ENCODE data around the gene OR8B12.
"Not testable (repeated sequence)": the region's sequence is repeated elsewhere in the genome, so short reads cannot be mapped to it uniquely, and the experiment has no call there.

OR8B12 gene

GRCh38 chr11:124543145-124543544 is 309 bp downstream of the OR8B12 start:
- Mint-ChIP-seq H3K9me3 (no peaks in the 10 kb centered on the region), H3K36me3 (ENCODE audit: low read depth) (no peaks in the 10 kb centered on the region), H3K27me3 (peaks cover 29% of the 10 kb centered on the region), H3K27ac (no peak overlapping the region), H3K4me3 (no peak overlapping the region), H3K4me1 (ENCODE audit: low read depth) (no peaks in the 10 kb centered on the region)

GRCh38 chr11:124541204-124541603 is 2.2 kb downstream of the OR8B12 start:
- H3K4me1 Mint-ChIP-seq (ENCODE audit: low read depth) = no peaks in the 10 kb centered on the region
- no peak overlapping the region for H3K4me3 Mint-ChIP-seq
- H3K9me3 Mint-ChIP-seq = no peaks in the 10 kb centered on the region
- no peaks in the 10 kb centered on the region for H3K36me3 Mint-ChIP-seq (ENCODE audit: low read depth)
- no peak overlapping the region for H3K27ac Mint-ChIP-seq
- H3K27me3 Mint-ChIP-seq = peaks cover 35% of the 10 kb centered on the region

DNA sequence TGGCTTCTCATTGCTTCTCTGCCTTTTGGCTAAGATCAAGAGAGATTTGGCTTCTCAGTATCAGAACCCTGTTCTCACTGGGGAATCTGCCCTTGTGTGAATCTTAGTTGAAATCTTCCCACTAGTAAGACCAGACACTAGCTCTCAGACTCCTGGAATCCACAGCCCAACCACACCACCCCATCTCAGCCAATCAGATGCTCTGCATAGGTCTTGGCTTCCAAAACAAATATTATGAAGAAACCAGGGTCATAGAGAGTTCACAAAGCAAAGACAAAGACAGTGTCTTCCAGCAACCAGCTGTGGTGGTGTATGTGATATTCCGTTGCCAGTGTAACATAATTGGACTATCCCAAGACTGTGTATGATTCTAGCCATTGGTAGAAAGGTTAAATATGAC is 5.4 kb downstream of the OR8B12 start:
- Mint-ChIP-seq H3K4me1 (ENCODE audit: low read depth) (no peaks in the 10 kb centered on the region), H3K4me3 (no peak overlapping the region), H3K27me3 (peaks cover 26% of the 10 kb centered on the region), H3K9me3 (no peaks in the 10 kb centered on the region), H3K36me3 (ENCODE audit: low read depth) (no peaks in the 10 kb centered on the region), H3K27ac (no peak overlapping the region)

DNA sequence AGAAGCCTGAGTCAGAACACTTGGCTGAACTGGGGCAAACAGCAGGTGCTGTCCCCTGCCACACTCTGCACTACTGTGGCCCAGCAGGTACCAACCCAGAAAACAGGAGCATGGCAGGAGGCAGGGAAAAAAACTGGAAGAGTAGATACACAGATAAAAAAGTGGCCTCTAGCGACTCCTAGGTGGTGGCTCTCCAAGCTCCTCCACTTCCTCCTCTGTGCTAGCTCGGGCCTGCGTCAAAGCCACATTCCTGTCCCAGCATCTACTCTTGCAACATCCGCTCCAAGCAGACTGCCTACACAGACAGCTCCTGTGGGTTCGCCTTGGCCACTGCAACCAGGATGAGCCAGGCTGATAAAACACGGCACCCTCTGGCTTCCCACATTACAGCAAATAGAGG is 6.9 kb downstream of the OR8B12 start:
- Mint-ChIP-seq H3K27ac (no peak overlapping the region), H3K36me3 (ENCODE audit: low read depth) (no peaks in the 10 kb centered on the region), H3K9me3 (no peaks in the 10 kb centered on the region), H3K4me3 (no peak overlapping the region), H3K4me1 (ENCODE audit: low read depth) (no peaks in the 10 kb centered on the region), H3K27me3 (peaks cover 25% of the 10 kb centered on the region)

DNA sequence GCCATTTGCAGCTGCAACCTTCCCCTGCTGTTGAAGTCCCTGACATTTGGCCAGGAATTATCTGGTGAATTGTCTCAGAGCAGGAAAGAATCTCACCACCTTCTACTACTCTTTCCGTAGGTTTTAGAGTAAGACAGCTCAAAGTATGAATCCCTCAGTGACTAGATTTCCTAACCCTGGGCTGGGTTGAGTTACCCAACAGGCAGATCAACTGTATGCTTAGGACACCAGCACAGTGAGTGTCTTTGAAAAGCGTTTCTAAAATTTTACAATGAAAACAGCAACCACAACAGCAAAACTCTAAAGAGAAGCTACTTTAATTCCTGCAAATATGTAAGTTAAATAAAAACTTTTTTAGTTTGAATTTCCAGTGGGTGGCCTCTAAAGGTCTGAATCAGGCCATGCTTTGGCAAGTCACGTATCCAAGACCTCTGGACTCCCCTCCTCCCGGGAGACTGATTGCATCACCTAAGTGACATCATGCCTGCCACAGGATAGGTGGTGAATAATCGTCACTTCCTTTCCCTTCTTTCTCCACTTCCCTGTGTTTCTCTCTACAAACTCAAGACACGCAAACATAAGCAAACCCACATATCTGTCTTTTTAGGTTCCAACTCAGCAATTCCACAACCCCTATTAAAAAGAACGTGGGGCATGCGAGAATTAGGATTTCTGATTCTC is 7.8 kb downstream of the OR8B12 start:
- Mint-ChIP-seq H3K27ac (peak overlapping the region; percentile 56), H3K36me3 (ENCODE audit: low read depth) (no peaks in the 10 kb centered on the region), H3K27me3 (peaks cover 25% of the 10 kb centered on the region), H3K4me1 (ENCODE audit: low read depth) (no peaks in the 10 kb centered on the region), H3K4me3 (no peak overlapping the region), H3K9me3 (no peaks in the 10 kb centered on the region)

GRCh38 chr11:124534051-124534450 is 9.4 kb downstream of the OR8B12 start:
- peaks cover 30% of the 10 kb centered on the region for H3K27me3 Mint-ChIP-seq
- H3K36me3 Mint-ChIP-seq (ENCODE audit: low read depth) = no peaks in the 10 kb centered on the region
- H3K4me3 Mint-ChIP-seq = no peak overlapping the region
- H3K27ac Mint-ChIP-seq = no peak overlapping the region
- no peaks in the 10 kb centered on the region for H3K4me1 Mint-ChIP-seq (ENCODE audit: low read depth)
- H3K9me3 Mint-ChIP-seq = peaks cover 3% of the 10 kb centered on the region

DNA sequence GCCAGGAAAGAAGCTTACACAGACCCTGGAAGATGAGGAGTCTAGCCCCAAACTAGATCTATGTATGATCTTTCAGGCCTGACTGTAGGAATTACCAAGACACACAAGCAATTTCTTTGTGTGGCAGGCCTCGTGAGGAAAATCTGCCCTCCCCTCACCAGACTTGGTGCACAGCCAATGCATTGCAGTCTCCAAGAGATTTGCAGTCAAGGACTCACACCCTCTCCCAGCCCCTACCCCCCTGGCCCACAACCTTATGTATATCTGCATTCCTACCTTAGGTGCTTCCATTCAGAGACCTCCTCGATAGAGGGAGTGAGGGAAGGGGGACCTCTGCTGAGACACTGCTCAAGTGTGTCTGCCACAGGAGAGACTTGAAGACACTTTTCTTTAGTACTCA is 9.8 kb downstream of the OR8B12 start:
- Mint-ChIP-seq H3K4me1 (ENCODE audit: low read depth) (no peaks in the 10 kb centered on the region), H3K27me3 (peaks cover 34% of the 10 kb centered on the region), H3K9me3 (peaks cover 7% of the 10 kb centered on the region), H3K27ac (no peak overlapping the region), H3K36me3 (ENCODE audit: low read depth) (no peaks in the 10 kb centered on the region), H3K4me3 (no peak overlapping the region)

DNA sequence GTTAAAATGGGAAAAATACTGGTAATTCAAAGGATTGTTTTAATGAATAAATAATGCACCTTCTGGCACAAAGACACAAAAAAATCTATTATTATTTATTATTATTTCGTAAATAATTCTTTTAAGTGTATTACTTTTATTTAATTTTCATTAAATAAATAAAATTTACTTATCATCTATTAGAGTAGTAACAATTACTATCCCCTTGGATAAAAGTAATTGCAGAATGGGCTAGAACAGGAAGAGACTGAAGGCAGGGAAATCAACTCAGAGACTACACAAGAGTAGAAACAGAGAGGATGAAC is 23.0 kb downstream of the OR8B12 start:
- Mint-ChIP-seq H3K4me3 (no peak overlapping the region), H3K27me3 (peaks cover 15% of the 10 kb centered on the region), H3K9me3 (no peaks in the 10 kb centered on the region), H3K4me1 (ENCODE audit: low read depth) (no peaks in the 10 kb centered on the region), H3K36me3 (ENCODE audit: low read depth) (no peaks in the 10 kb centered on the region), H3K27ac (no peak overlapping the region)

DNA sequence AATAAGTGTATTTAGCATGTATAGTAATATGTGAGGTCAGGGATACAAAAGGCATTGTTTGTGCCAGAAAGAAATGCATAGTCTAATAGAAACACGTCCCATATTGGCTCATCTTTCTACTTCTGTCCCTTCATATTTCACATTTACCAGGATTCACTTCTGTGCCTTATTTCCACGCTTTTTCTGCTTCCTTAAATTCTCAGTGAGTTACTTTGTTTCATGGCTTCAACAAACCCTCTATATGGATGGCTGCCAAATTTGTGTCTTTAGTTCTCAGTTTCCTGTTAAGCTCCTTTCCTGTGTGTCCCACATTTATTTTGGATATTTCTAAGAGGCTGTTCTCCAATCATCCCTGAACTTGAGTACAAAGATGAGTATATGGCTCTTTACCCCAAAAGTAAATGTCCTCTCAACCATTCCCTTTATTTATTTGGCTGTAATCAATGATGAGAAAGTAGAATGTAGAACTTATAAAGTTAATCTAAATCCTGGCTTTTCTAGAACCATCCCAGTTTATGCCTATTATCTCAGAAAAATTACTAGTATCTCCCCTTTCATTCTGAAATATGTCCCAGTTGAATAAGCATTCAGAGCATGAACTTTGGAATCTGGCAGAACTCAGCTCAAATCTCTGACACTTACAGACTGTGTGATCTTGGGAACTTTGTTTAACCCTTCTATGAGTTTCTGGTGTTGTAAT is 23.5 kb downstream of the OR8B12 start:
- peaks cover 15% of the 10 kb centered on the region for H3K27me3 Mint-ChIP-seq
- no peak overlapping the region for H3K27ac Mint-ChIP-seq
- no peaks in the 10 kb centered on the region for H3K9me3 Mint-ChIP-seq

DNA sequence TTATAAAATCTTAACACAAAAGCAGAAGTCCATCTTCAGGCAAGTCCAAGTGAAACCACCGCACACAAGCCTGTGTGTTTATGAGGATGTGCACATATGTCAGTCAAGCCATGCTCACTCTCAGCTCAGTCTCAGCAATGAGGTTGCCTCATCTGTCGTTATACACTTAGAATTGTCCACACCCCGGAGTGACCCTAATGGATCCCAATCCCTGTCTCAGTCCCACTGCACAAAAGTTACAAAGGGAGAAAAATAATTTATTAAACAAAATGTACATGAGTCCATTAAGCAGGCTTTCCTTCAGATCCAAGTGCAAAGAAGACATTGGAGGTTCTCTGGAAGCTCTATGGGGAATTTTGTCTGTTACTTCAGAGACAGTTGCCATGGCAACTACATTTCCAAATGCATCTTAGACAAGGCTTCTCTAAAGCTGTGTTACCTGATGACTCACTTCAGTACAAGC is 24.4 kb downstream of the OR8B12 start:
- Mint-ChIP-seq H3K27ac (no peak overlapping the region), H3K4me3 (no peak overlapping the region), H3K4me1 (ENCODE audit: low read depth) (no peaks in the 10 kb centered on the region), H3K27me3 (peaks cover 15% of the 10 kb centered on the region), H3K9me3 (no peaks in the 10 kb centered on the region), H3K36me3 (ENCODE audit: low read depth) (no peaks in the 10 kb centered on the region)

More for the DNA sequence above, 23.5 kb downstream of the OR8B12 start:
- Mint-ChIP-seq H3K36me3 (ENCODE audit: low read depth) (no peaks in the 10 kb centered on the region), H3K4me1 (ENCODE audit: low read depth) (no peaks in the 10 kb centered on the region), H3K4me3 (no peak overlapping the region)

- Mint-ChIP-seq H3K27me3 (peaks cover 19% of the 10 kb centered on the region), H3K4me1 (ENCODE audit: low read depth) (no peaks in the 10 kb centered on the region), H3K36me3 (ENCODE audit: low read depth) (no peaks in the 10 kb centered on the region), H3K27ac (no peak overlapping the region), H3K4me3 (no peak overlapping the region), H3K9me3 (no peaks in the 10 kb centered on the region)
These were observed 26.1 kb downstream of the OR8B12 start for GRCh38 chr11:124517314-124517713.

DNA sequence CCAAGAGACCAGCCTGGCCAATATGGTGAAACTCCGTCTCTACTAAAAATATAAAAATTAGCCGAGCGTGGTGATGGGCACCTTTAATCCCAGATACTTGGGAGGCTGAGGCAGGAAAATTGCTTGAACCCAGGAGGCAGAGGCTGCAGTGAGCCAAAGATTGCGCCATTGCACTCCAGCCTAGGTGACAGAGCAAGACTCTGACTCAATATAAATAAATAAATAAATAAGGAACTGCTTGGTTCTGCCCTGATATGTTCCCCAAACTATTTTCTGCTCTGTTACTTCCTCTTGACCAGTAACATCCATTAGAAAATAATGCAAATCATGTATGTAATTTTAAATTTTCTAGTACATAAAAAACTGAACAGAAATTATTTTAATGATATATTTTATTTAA is 28.8 kb downstream of the OR8B12 start:
- H3K9me3 Mint-ChIP-seq; H3K36me3 Mint-ChIP-seq (ENCODE audit: low read depth); H3K4me1 Mint-ChIP-seq (ENCODE audit: low read depth); H3K27ac Mint-ChIP-seq; H3K4me3 Mint-ChIP-seq: not testable (repeated sequence)
- H3K27me3 Mint-ChIP-seq = peaks cover 11% of the 10 kb centered on the region

DNA sequence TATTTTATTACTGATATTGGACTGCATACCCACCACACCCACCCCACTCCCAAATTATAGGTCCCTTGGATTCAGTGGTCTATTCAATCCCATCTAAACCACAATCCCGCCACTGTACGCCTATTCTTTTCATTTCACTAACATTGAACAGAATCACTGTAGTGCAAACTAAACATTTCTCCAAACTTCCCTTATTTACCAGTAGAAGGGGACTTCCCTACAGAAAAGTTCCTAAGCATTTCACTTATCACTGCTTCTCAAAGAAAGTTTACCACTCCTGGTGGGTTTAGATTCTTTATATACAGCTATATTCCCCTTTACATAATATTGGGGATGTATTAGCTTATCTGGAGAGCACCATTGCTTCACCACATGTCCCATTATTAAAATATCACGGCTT is 29.3 kb downstream of the OR8B12 start:
- no peaks in the 10 kb centered on the region for H3K4me1 Mint-ChIP-seq (ENCODE audit: low read depth)
- no peaks in the 10 kb centered on the region for H3K36me3 Mint-ChIP-seq (ENCODE audit: low read depth)
- H3K9me3 Mint-ChIP-seq = no peaks in the 10 kb centered on the region
- H3K27me3 Mint-ChIP-seq = peaks cover 7% of the 10 kb centered on the region
- no peak overlapping the region for H3K27ac Mint-ChIP-seq
- H3K4me3 Mint-ChIP-seq = no peak overlapping the region

GRCh38 chr11:124511745-124512144 is 31.7 kb downstream of the OR8B12 start:
- Mint-ChIP-seq H3K4me3 (no peak overlapping the region), H3K27ac (no peak overlapping the region), H3K9me3 (peaks cover 14% of the 10 kb centered on the region), H3K4me1 (ENCODE audit: low read depth) (no peaks in the 10 kb centered on the region), H3K36me3 (ENCODE audit: low read depth) (no peaks in the 10 kb centered on the region), H3K27me3 (peaks cover 7% of the 10 kb centered on the region)

DNA sequence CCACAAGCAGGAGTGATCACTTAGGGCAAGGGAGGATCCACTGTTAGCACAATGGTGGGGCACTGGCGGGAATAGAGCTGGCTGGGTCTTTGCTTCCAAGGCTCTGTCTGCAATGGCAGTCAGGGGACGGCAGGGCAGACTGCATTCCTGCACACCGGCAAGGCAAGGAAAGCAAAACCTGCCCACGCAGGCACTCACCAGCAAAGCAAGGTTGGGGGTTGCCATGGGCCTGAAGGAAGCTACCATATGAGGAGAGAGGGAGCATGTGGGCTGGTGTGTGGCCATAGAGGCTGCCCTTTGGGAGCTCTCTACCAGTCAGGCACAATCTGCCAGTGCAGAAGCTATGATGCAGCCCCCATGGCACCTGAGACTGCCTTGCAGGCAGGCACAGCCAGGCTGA is 33.2 kb downstream of the OR8B12 start:
- Mint-ChIP-seq H3K27ac (no peak overlapping the region), H3K9me3 (peaks cover 14% of the 10 kb centered on the region), H3K36me3 (ENCODE audit: low read depth) (no peaks in the 10 kb centered on the region), H3K4me3 (no peak overlapping the region), H3K27me3 (peaks cover 7% of the 10 kb centered on the region), H3K4me1 (ENCODE audit: low read depth) (no peaks in the 10 kb centered on the region)

GRCh38 chr11:124499711-124500110 is 43.7 kb downstream of the OR8B12 start:
- no peak overlapping the region for H3K27ac Mint-ChIP-seq
- no peaks in the 10 kb centered on the region for H3K4me1 Mint-ChIP-seq (ENCODE audit: low read depth)
- no peaks in the 10 kb centered on the region for H3K36me3 Mint-ChIP-seq (ENCODE audit: low read depth)
- H3K27me3 Mint-ChIP-seq = peaks cover 23% of the 10 kb centered on the region
- no peak overlapping the region for H3K4me3 Mint-ChIP-seq
- no peaks in the 10 kb centered on the region for H3K9me3 Mint-ChIP-seq
